Transverse colon (tissue), 4 donors: Measurements from ENCODE around the gene NUP210.

ENCODE experiments used
- CTCF ChIP-seq, 5 experiments: fragments of 200-600 bp in 3 of 5; fragments of 450-650 bp in 2 of 5; sonication (generic) in 3 of 5; IDR thresholded peaks; 1 replicate in 2 of 5; 2 replicates in 3 of 5; pipeline ENCODE4 v1.5.1; 2016 to 2017; ENCODE audit warnings: antibody characterized with exemption in 5 of 5, inconsistent platforms in 3 of 5, mild to moderate bottlenecking in 2 of 5, moderate library complexity in 1 of 5
- POLR2AphosphoS5 ChIP-seq, 3 donors: sonication (generic); formaldehyde crosslinking; IDR thresholded peaks; one replicate each; pipeline ENCODE4 v1.6.1; 2016; ENCODE audit warnings: antibody characterized with exemption in 3 of 3

DNA sequence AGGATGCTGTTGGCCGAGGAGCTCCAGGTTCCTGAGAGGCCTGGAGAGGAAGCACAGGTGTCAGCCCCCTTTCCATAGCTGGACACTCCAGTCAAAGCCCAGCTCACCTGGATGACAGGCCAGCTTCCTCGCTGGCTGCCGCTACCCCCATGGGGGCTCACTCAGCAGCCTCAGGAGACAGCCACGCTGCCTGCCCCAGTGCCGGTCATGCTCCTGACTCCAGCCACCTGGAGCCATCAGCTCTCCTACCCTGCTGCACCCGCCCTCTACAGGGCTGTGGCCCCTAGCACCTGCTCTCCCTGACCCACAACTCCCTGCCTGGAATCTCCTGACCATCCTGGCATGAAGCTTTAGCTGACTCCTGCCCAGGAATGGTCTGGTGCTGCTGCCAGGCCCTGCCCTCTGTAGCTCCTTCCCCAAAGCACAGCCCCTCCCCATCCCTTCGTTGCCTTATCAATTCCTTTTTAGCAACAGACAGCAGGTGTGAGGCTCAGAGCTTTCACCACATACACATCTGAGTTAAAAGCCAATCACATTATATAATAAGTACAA lies 94.2 kb downstream of the NUP210 start:
- TF ChIP-seq CTCF (IDR thresholded peaks at IDR 0.05) = no peak
- no peak for TF ChIP-seq POLR2AphosphoS5 (IDR thresholded peaks at IDR 0.05)
